Measurements from ENCODE around the gene CD2BP2. TPM values are rescaled to one million over a fixed set of nuclear protein-coding genes. Genes with fewer than 3 reads are reported as not detected.

Gene CD2BP2
- total and polyA plus RNA-seq, 2 of the 8 experiments (the other 6 are each of a cell fraction or from before 2014, with no cell fraction given) = 22.4 to 55.3 TPM

GRCh38 chr16:30369091-30369937, 14.2 kb upstream of the CD2BP2 start (continued):
- TF ChIP-seq, protein P1, sequence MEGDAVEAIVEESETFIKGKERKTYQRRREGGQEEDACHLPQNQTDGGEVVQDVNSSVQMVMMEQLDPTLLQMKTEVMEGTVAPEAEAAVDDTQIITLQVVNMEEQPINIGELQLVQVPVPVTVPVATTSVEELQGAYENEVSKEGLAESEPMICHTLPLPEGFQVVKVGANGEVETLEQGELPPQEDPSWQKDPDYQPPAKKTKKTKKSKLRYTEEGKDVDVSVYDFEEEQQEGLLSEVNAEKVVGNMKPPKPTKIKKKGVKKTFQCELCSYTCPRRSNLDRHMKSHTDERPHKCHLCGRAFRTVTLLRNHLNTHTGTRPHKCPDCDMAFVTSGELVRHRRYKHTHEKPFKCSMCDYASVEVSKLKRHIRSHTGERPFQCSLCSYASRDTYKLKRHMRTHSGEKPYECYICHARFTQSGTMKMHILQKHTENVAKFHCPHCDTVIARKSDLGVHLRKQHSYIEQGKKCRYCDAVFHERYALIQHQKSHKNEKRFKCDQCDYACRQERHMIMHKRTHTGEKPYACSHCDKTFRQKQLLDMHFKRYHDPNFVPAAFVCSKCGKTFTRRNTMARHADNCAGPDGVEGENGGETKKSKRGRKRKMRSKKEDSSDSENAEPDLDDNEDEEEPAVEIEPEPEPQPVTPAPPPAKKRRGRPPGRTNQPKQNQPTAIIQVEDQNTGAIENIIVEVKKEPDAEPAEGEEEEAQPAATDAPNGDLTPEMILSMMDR (IDR thresholded peaks at IDR 0.05; ENCODE audit: control extremely low read depth in 1 of 3, insufficient read depth in 1 of 3, low read depth in 1 of 3, low read length in 3 of 3) = no peak
- TF ChIP-seq CHD1 (IDR thresholded peaks at IDR 0.05; ENCODE audit: low read depth, low read length) (no peak), RFX5 (IDR thresholded peaks at IDR 0.05; ENCODE audit: borderline replicate concordance, low read depth, low read length) (no peak), TCF12 (IDR thresholded peaks at IDR 0.05; ENCODE audit: low read depth, low read length) (no peak), RAD21 (IDR thresholded peaks at IDR 0.05 in 1 of 2, conservative IDR thresholded peaks at IDR 0.05 in 1 of 2; ENCODE audit: low read depth in 2 of 2, low read length in 2 of 2) (no peak), SAP30 (IDR thresholded peaks at IDR 0.05; ENCODE audit: insufficient read depth, insufficient replicate concordance, low read length) (no peak), SP1 (IDR thresholded peaks at IDR 0.05; ENCODE audit: low read depth, low read length) (no peak)

Measured in H1 (cell line).